NCI-H748 (cell line): ENCODE results near the gene STXBP4.
A peak's percentile ranks its signal among the peaks of the same experiment; 100 is the strongest.

Experiments
- DNase-seq: peaks from one replicate; lab custom pipeline; 2025; ENCODE audit not compliant: unreplicated experiment; lab: John Stamatoyannopoulos, UW

STXBP4 gene

DNA sequence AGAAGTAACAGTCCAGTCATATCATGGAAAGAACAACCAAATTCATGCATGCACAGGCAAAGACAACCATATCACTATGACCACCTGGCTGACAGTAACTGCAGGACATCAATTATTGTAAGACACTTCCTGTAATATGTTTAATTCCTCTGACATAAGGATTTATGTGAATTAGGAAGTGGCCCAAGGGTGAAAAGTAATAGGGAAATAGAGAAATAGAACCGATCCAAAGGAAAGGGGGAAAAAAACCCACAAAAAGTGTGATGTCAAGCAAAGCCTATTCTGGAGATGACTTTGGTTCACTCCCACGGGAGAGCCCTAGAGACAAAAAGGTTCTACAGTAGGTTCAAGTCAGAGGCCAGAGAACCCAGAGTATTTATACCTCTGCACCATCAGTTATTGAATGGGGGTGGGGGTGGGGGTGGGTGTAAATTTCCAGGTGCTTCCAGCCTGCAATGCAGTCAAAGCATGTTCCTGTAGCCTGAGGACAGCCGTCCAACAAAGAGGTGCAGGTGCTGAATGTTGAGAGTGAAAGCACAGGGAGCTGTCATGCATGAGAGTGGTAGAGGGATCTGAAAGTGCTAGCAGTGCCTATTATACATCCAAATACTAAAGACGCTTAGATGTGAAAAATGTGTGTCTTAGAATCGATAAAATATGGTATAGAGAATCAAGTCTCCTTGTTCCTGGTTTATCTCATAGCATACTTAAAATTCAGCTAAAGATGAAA, 200.6 kb downstream of the STXBP4 start:
- no peak for DNase-seq

DNA sequence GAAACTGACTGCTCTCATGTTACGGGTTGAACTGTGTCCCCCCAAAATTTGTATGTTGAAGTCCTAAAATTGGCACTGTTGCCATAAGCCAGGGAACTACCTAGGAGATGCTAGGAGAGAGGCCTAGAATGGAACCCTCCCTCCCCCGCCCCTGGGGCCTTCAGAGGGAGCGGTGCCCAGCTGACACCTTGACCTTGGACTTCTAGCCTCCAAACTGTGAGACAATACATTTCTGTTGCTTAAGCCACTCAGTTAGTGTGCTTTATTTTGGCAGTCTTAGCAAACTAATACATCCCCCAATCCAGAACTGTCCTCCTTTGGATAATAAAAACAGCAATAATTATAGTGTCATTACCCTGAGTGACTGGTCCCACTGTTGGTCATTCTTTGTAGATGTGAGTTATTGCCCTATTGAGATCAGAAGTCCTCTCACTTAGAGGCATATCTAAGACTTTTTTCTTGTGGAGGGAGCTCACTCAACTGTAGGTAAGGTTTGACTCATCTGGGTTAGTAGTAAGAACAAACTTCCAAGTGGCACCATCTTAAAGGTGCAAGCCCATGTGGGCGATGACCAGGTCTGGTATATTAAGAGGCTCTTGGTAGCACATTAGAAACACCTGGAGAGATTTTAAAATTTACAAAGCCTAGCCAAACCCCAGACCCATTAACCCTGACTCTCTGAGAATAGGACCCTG, 203.2 kb downstream of the STXBP4 start:
- no peak for DNase-seq

DNA sequence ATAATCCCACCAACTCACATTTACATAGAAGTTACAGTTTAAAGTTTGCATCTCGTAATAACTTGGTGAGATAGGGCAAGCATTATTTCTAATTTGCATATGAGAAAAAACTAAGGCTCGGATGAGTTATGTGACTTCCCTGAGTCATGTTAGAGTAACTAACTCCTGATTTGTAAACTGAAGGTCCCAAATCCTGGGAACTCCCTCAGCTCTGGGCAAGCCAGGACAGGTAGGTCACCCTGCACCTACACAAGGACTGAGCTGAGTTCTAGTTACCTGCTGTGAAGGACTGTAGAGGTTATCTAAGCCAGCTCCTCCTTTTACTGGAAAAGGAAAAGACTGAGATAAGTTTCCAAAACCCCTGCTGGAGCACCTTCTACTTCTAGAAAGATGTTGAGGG, 204.0 kb downstream of the STXBP4 start:
- no peak for DNase-seq

DNA sequence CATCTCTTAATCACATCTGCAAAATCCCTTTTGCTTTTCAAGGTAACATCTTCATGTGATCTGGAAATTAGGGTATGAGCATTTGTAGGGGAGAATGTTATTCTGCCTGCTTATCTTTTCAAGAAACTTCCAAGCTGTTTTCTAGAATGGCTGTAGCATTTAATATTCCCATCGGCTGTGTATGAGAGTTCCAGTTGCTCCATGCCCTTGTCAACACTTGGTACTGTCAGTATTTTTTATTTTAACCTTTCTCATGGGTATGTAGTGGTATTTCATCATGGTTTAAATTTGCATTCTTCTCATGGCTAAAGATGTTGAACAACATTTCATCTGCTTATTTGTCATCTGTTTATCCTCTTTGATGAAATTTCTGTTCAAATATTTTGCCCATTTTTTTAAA, 205.6 kb downstream of the STXBP4 start:
- no peak for DNase-seq

DNA sequence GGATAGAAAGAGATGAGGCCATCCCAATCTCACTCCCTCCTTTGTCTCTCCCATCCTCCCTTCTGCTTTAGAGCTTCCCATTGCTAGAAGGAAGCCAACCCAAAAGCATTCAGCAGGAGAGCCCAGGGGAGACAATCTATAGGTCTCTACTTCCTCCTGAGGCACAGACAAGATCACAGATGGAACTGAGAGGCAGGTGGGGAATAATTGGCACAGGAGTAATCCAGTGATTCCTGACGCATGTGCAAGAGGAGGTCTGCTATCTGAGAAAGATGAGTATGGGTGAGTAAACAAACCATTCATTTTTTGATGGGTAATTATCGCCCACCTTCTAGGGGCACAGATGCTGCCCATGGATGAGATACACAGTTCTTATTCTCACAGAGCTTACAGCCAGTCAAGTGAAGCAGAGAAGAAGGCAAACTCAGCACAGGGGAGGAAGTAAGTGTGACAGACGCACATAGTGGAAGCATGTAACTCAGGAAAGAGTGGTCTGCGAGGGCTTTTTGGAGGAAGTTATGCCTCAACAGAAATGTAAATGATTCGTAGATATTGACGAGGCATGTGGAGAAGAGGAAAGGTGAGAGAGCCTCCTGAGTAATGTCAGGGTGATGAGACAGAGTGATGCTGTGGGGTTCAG, 207.3 kb downstream of the STXBP4 start:
- peak; percentile 66 for DNase-seq

DNA sequence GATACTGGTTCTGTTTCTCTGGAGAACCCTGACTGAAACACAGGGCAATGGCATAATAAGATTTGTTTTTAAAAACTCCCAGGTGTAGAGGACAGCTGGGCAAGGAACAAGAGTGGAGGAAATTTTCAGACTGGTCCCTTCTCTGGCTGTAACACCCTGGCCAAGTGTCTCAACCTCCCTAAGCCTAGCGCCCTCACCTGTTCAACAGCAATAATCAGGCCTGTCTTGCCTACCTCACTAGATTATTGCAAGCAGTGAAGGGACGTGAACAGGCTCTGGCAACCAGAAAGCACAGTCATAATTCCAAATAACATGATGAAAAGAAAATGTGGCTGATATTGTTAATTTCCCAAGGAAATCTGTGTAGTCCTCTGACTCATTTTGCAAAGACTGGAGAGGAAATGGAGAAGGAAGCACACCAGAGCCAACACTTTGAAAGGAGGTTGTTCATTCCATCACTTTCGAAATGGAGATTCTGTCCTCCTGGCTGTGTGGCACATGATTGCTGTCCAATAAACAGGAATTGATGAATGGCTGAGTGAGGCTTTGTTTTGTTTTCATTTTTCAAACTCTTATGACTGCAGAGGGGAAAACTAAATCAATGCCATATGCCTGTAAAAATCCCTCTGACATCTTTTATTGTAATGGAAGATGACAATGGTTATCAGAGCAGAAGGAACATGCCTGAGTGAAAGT, 208.7 kb downstream of the STXBP4 start:
- peak; percentile 27 for DNase-seq

DNA sequence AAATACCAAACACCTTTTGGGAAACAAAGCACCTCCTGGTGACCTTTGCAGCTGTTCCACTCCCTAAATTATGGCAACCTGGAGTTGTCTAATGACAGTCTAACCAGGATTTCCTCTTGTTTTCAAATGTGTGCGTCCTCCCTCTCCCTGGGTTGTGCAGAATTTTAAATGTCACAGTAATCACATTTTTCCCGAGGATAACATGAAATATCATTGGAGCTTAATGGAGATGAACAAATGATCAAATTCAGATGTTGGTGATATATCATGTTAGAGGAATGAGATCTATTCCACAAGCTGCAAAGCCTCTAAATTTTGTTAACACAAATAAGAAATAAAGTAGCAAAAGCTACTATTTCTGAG, 209.3 kb downstream of the STXBP4 start:
- peak; percentile 66 for DNase-seq

DNA sequence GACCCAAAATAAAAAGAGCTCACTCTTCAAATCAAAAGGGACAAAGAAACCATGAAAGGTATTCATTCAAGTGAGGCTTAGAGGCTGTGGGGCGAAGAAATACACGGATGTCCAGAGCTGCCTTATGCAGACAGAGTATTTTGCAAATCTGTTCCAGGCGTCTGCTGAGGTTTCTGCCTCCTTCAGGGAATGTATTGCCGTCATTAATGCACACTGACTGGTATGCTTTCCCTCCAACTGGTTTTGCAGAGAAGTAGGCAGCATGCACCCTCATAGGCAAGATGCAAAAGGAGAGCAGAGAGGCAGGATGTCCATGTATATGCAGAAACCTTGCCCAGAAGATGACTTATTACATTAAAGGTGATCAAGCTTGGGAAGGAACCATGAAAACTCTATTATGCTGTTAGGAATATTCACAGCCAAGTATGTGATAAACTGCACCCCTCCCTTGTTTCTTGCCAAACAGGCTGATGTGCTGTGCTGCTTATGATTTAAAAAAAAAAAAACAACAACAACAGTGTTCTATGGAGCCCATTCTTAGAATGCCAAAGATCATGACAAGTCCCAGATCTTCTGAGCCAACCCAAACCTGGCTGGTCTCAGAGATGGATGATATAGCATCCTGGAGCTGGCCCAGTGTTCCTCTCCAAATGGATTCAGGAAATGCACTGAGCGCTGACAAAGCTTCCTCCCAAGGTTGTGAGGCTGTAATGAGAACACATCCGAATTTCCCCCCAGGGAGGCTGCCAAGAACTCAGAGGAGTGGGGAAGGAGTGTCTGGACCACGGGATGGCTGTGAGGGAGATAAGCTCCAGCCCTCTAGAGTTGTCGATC, 218.6 kb downstream of the STXBP4 start:
- DNase-seq, result no peak

DNA sequence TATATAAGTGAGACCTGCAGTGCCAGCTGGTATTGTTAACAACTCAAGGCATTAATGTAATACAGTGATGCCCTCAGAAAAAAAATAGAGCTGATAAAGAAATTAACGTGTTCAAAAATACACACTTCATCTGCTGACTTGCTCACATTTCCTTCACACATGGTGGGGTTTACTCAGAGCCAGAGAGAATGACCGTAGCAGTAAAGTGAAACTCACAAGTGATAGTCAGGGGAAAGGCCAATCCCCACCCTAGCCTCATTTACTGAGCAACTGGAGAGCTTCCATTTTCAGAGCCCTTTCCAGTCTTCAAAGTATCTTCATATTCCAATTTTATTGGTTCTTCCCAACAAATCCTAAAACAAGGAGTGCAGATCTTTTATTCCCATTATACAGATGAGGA, 222.2 kb downstream of the STXBP4 start:
- no peak for DNase-seq

DNA sequence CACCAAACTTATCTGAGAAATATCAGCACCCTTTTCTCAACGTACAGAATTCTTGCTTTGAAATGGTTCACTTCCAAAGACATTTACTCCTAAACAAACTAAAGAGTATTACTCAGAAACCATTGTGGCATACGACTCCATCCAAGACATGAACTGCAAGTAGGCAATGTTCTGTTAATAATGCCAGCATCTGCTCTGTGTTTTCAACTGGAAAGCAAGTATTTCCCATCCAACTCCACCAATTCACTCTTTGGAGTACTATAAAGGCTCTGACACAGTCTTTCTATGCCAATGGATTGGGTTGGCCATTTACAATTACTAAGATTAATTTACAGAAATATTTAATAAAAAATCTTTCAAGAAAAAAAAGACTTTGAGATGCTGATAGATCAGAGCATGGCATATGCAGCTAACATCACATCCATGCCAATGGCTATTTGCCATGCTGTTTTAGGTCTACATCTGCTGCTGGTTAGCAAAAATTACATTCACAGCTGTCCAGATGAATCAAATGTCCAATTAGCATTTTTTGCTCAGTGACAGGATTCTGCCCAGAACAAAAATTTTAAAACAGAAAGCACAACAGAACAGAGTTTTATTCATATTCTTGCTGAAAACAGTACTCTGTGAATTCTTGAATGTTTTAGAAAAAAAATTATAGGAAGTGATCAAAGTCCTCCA, 230.3 kb downstream of the STXBP4 start:
- no peak for DNase-seq

DNA sequence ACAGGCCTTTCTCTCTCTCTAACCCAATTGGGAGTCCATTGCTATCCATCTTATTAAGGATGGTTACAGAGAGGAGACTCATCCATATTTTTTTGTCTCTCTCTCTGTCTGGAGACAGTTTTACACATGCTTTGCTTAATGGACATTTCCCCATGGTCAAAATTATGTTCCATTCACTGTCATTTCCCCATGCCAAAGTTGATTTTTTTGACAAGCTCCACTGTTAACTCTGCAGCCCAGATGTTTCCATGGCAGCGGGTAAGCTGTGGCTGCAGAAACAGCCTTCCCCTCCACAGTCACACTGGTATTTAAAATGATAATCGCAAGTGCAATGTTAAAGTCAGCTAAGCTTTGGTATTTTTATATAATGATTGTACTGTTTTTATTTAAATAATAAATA, 232.3 kb downstream of the STXBP4 start:
- DNase-seq, result no peak

DNA sequence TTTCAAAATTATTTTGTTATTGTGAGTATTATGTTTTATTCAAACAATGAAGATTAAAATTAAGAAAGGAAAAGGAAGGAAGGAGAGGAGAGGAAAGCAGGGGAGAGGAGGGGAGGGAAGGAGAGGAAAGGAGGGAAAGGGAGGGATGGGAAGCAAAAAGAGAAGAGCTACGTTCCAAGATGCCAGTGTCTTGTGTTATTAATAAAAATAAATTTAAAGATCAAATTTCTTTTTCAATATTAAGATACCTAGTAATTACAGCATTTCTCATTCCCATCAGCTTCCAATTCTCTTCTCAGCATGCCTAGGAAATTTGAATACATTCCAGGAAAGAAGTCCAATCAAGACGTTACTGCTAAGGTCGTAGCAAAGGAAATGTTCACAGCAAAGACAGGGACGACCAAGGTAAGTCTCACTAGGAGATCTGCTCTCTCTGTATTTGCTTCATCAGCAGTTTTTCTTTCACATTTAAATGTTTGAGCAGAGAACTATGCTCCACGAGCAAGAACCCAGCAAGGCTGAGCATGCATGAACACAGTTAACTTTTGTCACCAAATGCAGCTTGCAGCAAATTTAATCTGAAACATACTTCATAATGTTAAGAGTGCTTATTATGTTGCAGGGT, 232.9 kb downstream of the STXBP4 start:
- DNase-seq, result no peak

DNA sequence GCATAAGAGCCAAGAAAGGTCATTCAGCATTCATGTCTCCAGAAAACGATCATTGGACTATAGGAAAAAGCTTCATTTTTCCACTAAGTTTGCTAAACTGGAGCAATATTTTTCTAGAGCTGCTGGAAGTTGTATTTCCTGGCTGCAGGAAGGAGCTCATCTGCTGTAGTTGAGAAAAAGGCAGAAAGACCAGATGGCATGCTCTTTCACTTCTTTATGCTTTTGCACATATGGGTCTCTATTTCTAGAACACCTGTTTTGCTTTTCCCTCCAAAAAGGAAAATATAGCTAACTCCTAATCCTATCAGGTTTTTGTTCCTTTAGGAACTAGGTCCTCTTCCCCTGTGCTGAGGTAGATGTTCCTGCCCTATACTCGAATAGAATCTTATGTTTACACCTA, 234.3 kb downstream of the STXBP4 start:
- no peak for DNase-seq

DNA sequence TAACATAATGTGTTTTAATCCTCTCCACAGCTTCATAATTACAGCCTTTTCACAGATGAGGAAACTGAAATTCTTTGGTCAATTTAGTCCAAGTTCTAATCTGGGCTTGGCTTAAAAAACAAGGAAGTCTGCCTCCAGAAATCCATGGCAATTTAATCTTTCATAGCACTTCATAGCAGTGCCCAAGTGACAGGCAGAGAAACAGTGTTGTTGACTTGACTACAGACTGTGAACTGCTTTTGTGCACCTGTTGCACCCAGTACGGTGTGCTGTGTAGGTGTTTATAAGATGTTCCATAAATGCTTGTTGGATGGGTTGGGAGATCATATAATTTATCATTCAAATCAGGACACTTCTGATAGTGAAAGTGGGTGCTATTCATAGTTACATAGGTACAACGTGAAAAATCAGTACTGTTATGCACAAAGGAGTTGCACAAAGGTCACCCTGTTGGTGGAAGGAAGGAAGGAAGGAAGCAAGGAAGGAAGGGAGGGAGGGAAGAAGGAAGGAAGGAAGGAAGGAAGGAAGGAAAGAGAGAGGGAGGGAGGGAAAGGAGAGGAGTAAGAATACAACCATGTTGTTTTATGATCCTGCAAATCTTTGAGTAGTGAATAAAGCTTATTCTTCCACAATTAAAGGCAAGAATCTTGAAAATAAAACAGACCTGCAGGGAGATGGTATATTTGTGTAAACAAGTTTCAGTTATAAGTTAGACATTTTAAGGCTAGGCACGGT, 239.7 kb downstream of the STXBP4 start:
- no peak for DNase-seq

DNA sequence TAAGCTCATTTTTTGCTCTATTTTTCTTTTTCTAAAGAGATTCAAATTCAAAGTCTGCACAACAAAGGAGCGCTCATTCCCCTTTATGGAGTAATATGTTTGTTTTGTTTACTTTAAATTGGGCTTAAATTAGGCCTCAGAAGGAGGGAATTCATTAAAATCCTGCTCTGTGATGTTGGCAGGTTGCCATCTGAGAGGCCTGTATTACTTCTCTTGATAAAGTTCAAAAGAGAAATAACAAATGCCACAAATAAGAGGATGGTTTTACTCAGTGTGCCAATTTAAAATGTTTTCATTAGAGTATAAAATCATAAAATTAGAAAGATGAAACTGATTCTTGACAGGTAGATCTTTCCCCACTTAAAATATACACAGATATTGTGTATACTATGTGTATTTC, 241.7 kb downstream of the STXBP4 start:
- DNase-seq, result peak; percentile 20

DNA sequence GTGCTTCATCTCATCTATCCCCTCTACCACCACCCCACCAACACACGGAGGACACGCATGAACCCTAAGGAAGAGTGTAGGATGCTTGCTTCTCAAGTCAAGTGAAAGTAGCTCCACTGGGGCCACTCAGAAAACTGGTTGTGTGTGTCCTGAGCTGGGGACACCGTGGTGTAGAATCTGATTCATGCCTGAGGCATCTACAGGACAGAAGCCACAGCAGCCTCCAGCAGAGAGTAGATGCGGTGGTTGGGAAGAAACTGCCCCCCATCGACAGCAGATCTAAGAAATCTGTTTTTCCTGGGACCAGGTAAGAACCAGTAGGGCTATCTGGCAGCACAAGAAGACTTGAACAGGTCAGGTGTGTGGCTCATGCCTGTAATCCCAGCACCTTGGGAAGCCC, 244.3 kb downstream of the STXBP4 start:
- no peak for DNase-seq

DNA sequence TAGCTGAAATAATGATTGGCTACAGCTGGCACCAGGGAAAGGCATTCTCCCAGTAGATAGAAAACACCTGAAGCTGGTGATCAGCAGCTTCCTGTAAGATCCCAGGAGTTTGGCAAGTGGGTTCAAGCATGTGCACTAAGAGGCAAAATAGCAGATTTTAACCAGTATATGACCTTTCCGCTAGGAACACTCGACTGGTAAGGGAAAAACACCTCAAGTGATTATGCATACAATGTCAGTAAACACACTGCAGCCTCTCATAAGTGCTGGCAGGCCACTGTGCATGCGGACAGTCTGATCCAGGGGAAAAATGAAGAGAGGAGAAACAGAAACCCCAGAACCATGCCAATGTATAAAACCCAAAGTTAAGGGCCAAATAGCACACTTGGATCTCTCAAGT, 247.1 kb downstream of the STXBP4 start:
- no peak for DNase-seq

DNA sequence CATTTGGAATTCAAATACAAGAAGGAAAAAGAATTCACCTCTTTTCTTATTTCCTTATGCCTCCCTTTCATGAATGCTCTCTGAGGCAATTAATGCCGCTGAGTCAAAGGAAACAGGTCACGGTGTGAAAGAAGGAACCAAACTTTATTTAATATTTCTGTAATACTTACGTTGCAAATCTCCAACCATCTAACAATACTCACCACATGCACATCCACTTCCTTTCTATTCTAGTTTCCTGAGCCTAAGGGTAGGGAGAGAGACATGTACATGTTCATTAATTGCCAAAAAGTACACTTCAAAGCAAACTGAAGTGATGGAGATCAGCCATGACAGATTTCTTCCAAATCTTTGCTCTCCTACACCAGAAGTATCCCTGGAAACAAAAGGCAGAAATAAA, 248.3 kb downstream of the STXBP4 start:
- no peak for DNase-seq

DNA sequence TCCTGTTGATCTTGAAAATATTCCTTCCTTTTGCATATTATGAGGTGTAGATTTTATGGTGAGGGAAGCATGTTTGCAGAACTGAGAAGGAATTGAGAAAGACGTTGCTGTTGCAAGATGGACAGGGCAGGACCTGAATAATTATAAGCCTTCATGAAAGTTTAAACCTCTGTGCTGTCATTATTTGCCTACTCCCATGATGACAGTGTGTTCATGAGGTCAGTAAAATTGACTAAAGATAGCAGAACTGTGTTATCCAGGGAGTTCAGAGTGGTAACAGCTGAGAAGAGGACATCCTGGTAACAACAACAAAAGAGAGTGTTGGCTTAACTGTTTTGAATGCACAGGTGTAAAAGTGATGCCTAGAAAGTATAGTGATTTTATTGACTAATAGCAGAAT, 250.9 kb downstream of the STXBP4 start:
- no peak for DNase-seq
